Stimulated activated CD8-positive, alpha-beta memory T cell treated with anti-CD3 and anti-CD28 coated beads, Interleukin-15, amount 100 ng/mL, for 48 hours (primary cell): Measurements from ENCODE around the gene SLC48A1.
"Not testable (repeated sequence)": the region's sequence is repeated elsewhere in the genome, so short reads cannot be mapped to it uniquely, and the experiment has no call there.

Experiments
- DNase-seq, 2 donors: peaks; one replicate each; pipeline ENCODE4 v3.0.0-alpha.2; 2020; ENCODE audit warnings: low read depth in 2 of 2

The SLC48A1 gene

GRCh38 chr12:47811581-47812484, 38.8 kb downstream of the SLC48A1 start:
- DNase-seq = no peak

GRCh38 chr12:47812797-47813510, 39.9 kb downstream of the SLC48A1 start:
- peak; percentile 90 to 92 for DNase-seq

DNA sequence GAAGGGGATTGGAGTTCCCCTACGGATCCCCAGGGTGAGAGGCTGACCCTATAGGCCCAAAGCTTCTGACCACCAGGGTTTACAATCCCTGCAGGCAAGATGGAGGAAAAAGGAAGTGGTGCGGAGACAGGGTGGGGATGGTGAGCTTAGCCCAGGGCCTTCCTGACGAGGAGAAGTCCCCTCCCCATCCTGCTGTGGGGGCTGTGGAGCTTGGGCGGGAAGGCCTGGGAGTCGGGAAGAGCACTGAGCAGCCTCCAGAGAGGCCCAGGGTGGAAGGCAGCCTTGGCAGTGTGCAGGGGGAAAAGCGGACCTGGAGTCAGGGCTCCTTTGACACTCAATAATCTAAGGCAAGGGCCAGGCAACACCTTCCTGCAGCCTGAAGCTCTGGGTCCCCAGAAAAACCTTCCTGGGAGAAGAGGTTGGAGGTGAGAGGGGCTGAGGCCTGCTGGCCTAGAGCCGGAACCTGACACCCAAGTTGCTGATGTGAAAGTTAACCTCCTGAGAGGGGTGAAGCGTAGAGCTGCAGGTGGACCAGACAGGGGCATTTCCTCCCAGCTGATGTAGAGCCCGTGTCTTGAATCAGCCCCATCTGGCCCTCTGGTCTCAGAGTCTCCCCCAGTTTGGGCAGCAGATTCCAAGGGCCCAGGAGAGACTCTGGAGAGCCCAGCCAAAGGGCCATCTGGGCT, 40.6 kb downstream of the SLC48A1 start:
- DNase-seq = no peak

DNA sequence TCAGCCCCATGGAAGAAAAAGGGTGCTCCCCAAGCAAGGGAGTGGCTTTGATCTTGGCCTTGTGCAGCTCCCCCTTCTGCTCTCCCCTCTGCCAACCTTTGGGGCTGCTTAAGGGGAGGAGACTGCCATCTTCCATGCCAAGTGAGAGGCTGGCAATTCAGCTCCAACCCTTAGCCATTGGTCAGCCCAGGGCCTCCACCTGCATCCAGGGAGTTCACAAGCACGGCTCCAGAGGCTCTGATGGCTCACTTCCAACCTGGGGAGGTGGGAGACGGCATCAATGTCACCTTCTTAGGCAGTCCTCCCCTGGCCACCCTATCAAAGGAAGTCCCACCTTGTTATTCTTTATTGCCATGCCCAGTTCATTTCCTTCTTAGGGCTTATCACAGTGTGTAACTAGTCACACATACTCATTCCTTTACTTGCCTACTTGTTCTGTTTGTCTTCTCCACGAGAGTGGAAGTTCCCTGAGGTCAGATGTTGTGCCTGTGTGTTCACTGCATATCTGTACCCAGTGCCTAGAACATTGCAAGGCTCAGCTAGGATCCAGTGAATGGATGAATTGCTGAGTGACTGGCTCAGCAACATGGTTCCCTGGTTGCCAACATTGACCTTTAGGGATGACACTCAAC, 41.6 kb downstream of the SLC48A1 start:
- no peak for DNase-seq

GRCh38 chr12:47815447-47815846, 42.4 kb downstream of the SLC48A1 start:
- not testable (repeated sequence) for DNase-seq

DNA sequence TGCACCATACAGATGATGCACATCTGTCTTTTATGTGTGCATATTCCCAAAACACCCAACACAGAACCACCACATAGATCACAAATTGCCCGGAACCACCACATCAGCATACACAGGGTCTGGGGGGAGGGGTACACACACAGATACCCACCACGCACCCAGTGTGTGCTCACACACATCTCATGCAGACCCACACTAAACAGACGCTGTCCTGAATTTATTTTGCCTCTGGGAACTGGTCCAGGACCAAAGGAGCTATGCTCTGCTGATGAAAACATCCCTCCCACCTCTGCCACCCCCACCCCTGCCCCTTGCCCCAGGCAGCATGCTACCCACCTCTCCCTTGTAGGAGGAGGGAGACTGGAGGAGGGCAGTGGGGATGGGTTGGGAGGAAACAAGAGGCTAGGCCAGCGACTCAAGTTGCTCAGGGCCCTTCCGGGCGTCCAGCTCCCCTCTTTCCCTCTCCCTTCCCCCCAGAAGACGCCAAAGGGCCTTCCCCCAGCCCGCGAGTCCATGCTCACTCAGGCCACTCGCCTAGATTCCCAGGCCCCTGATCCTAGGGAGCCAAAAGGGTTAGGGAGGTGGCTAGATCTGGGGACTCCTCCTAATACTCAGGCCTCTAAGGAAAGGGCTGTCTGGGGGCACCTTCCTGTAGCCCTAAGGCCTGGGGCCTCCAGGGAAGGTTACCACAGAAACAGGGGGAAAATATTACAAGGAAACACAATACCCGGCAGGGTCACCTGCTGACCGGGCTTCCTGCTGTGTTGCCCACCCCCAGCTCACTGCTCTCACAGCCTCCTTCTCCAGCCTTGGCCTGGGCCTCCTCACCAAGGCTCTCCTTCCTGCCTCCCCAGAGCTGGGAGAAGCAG, 43.6 kb downstream of the SLC48A1 start:
- no peak for DNase-seq

GRCh38 chr12:47817272-47818006, 44.4 kb downstream of the SLC48A1 start:
- no peak for DNase-seq

DNA sequence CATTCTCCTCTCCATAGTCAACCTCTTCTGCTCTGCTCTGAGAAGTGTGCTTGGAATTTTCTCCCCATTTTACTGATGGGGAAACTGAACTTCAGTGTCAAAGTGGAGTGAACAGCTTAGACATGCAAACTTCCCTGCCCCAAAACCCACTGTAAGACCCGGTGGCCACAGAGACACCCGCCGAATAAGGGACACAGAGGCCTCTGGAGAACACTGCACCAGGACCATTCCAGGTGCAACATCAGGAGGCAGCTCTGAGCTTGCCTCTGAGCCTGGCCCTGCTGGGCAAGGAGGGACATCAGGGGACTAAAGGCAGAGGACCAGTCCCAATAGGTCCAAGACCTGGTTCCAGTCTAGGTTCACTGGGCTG, 45.0 kb downstream of the SLC48A1 start:
- no peak for DNase-seq

GRCh38 chr12:47818467-47819137, 45.6 kb downstream of the SLC48A1 start:
- DNase-seq = no peak

DNA sequence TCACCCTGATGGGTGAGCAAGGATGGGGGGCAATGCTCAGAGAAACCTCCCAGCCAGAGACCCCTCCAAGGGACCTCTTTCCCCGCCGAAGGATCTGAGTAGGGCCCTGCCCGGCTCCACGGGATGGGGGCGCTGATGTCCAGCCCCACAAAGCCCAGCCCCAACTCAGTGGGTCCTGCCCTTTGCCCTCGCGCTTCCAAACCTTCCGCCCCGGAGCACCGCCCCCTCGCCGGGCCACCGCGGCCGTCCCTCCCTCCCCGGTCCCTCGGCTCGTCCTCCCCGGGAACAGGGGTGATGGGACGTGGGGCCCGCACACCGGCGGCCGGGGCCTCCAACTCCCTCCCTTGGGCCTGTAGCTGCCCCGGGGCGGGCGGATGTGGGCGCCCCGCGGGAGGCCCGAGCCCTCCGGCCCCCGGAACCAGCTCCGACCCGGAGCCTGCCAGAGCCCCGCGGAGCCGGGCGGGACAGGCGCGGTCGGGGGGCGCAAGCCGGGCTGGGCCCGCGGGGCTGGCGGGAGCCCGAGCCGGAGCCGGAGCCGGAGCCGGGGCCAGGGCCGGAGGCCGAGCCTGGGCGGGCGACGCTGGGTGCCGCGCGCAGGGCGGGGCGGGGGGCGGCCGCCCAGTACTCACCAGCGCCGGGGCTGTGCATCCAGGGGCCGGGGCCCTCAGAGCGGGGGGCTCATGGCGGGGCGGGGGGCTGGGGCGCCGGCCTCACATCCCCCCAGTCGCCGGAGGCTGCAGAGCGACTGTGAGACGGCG, 46.3 kb downstream of the SLC48A1 start:
- peak in 1 of 2 donors; percentile 53 for DNase-seq

DNA sequence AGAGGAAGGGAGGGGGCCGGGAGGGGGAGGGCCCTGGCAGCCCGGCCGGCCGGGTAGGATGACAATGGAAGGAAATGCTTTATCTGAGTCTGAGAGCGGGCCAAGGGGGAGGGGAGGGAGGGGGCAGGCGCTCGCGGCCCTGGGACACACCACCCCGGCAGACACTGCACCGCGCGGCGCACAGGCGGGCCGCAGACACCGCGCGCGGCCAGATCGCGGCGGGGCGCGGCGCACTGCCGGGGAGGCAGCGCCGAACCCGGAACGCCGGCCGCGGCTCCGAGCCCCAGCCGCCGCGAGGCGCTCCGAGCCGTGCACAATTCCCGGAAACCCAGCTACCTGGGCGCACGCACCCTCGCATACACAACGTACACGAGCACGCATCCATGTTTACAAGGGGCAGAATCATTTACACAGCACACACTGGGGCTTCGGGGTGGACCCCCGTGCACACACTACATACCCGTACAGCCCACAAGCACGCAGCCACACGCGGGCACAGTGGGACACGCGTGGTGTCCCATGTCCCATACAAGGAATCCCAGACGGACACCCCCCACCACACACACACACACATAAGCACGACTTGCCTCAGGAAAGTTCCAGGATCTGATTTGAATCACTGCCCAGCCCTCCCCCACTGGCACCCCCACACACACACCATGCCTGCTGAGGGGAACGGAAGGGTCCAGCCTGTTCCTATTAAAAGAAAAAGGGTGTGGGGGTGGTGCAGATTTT, 47.0 kb downstream of the SLC48A1 start, which contains the start of gene HDAC7:
HDAC7 (minus strand) TSS at position 8 of the 735 bp plus-strand sequence. CDS start 118 bp downstream, outside the sequence.
- DNase-seq = peak; percentile 50 to 69

- DNase-seq = no peak
Observed at GRCh38 chr12:47820631-47821345, 47.8 kb downstream of the SLC48A1 start.

GRCh38 chr12:47821346-47821706, 48.3 kb downstream of the SLC48A1 start:
- DNase-seq = no peak

GRCh38 chr12:47822401-47822800, 49.4 kb downstream of the SLC48A1 start:
- DNase-seq = no peak

DNA sequence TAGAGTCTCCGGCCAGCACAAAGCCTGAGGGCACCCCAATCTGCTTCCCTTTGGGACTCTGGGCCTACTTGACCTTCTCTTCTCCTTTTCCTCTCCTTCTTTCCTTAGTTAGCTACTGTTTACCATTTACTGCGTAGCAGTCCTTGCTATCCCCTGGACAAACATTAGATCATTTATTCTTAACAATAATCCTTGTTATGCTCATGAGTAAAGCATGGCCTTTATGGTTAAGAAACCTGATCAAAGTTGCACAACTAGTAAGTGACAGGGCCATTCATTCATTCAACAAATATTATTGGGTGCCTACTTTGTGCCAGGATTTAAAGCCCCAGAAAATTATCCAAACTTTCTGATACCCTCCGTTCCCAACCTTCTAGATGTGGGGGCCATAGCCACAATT, 49.8 kb downstream of the SLC48A1 start:
- no peak for DNase-seq

DNA sequence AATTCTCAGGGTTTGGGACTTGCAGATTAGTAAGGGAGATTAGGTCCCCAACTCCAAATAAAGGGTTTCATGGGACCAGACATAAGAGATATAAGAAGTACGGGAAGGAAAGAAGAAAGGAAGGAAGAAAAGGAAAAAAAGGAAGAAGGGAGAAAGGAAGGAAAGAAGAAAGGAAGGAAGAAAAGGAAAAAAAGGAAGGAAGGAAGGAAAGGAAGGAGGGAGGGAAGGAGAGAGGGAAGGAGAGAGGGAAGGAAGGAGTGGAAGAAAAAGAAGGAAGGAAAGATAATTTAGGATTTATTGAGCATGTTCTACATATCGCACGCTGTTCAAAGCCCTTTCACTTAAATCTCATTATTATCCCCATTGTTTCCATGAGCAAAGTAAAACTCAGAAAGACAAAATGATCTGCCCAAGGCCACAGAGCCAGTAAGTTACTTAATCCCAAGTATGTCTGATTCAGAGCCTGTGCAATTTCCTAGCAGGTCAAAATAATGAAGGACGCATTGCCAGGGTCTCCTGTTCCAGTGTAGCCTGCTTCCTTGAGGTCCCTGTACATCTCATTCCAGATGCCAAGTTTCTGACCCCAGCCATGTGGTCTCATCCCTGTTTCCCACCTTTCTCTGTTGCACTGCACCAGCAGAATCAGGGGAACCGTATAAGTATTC, 50.5 kb downstream of the SLC48A1 start:
- DNase-seq = no peak

DNA sequence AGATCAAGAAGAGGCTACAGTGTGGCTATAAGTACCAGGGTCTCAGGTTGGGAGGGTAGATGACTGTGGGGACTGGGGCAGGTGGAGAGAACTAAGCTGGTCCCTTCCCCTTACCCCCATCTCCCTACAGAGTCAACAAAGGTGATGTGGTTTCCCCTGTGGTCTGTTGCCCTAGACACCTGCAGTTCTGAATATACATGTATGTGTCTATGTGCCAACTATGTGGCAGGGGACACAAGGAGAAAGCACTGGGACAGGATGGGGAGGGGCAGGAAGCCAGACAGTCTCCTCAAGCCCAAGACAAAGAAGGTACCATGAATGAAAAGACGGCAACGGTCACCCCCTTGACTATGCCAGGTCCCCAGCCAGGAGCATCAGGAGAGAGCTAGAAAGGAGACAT, 51.2 kb downstream of the SLC48A1 start:
- no peak for DNase-seq
